ENCODE measurements around the gene SH3BGRL2. TPM values are rescaled to one million over a fixed set of nuclear protein-coding genes. Genes with fewer than 3 reads are reported as not detected.

Gene SH3BGRL2
- total and polyA plus RNA-seq, 2 of the 8 experiments (the other 6 are each of a cell fraction or from before 2014, with no cell fraction given) = 6.0 to 20.3 TPM

DNA sequence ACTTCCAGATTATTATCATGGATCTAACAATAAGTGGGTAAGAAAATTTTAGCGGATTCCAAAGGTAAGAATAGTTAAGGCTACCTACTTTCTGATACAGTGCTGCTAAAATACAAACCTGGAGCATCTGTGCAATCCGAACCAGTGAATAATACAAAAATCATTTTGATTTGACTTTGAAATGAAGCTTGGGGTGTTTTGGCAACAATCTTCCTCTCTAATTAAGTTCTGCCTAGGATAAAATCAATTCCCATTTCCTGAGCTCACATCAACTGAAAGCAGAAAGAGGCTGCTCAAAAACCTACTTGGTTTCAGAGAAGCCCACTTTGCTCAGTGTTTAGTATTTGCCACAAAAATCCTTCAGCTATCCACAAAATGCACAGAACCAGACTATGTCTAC, 18.7 kb upstream of the SH3BGRL2 start:
- FAIRE-seq (no peak), DNase-seq (ENCODE audit: low read depth in 1 of 2, low spot score in 2 of 2) (no peak)
- ChIA-PET CTCF (ENCODE audit: partially characterized antibody) (interaction anchor here (0.7 to 1.4 kb wide), 6 partner anchors 11 to 150 kb away, joined by 3 to 4 read pairs (median 3); no protein-coding TSS in a partner anchor), POLR2A (ENCODE audit: partially characterized antibody) (no interaction called here)
- no peaks in the 10 kb centered on the region for H3K36me3 ChIP-seq (ENCODE audit: control insufficient read depth in 2 of 4, insufficient read depth in 4 of 4, low read length in 3 of 4)
- H3K4me3 ChIP-seq (ENCODE audit: extremely low read depth in 1 of 4, insufficient read depth in 2 of 4, low read depth in 3 of 4, low read length in 4 of 4) = no peak overlapping the region
- H3K23me2 ChIP-seq (ENCODE audit: low read depth, low read length) = no peaks in the 10 kb centered on the region
- no peaks in the 10 kb centered on the region for H3K79me2 ChIP-seq (ENCODE audit: control insufficient read depth in 1 of 2, insufficient read depth in 2 of 2, low read length in 2 of 2)
- H4K91ac ChIP-seq (replicated peaks; ENCODE audit: insufficient read length, low read length) = no peak overlapping the region
- H3K4ac ChIP-seq (replicated peaks; ENCODE audit: insufficient read length, low read depth, low read length) = no peak overlapping the region
- TF ChIP-seq, protein P1, sequence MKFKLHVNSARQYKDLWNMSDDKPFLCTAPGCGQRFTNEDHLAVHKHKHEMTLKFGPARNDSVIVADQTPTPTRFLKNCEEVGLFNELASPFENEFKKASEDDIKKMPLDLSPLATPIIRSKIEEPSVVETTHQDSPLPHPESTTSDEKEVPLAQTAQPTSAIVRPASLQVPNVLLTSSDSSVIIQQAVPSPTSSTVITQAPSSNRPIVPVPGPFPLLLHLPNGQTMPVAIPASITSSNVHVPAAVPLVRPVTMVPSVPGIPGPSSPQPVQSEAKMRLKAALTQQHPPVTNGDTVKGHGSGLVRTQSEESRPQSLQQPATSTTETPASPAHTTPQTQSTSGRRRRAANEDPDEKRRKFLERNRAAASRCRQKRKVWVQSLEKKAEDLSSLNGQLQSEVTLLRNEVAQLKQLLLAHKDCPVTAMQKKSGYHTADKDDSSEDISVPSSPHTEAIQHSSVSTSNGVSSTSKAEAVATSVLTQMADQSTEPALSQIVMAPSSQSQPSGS (IDR thresholded peaks at IDR 0.05; ENCODE audit: low read length) = no peak
- TF ChIP-seq CHD1 (IDR thresholded peaks at IDR 0.05; ENCODE audit: low read depth, low read length) = no peak
- TF ChIP-seq NRF1 (IDR thresholded peaks at IDR 0.05; ENCODE audit: low read depth, low read length) = no peak
- no peak for TF ChIP-seq SP2 (IDR thresholded peaks at IDR 0.05; ENCODE audit: low read length)
- TF ChIP-seq SIRT6 (IDR thresholded peaks at IDR 0.05; ENCODE audit: low read length) = no peak
- TF ChIP-seq, protein P2, sequence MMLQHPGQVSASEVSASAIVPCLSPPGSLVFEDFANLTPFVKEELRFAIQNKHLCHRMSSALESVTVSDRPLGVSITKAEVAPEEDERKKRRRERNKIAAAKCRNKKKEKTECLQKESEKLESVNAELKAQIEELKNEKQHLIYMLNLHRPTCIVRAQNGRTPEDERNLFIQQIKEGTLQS (IDR thresholded peaks at IDR 0.05; ENCODE audit: insufficient read depth, low read depth, low read length) = no peak
- no peak for TF ChIP-seq SP1 (IDR thresholded peaks at IDR 0.05; ENCODE audit: low read depth, low read length)
- no peak for TF ChIP-seq ASH2L (IDR thresholded peaks at IDR 0.05; ENCODE audit: low read length)
- H2BK15ac ChIP-seq (ENCODE audit: low read length) = no peak overlapping the region
- H3K14ac ChIP-seq (ENCODE audit: insufficient read length) = no peak overlapping the region
- no peak overlapping the region for H4K8ac ChIP-seq (ENCODE audit: extremely low read depth, insufficient read depth, low read length)
- H2AFZ ChIP-seq (ENCODE audit: low read length) = no peak overlapping the region
- no peak overlapping the region for H2BK120ac ChIP-seq (replicated peaks; ENCODE audit: low read depth, low read length)
- no peaks in the 10 kb centered on the region for H3K9me3 ChIP-seq (ENCODE audit: insufficient read depth in 2 of 2, low read depth in 1 of 2, low read length in 1 of 2)
- no peak overlapping the region for H2BK20ac ChIP-seq (ENCODE audit: low read length)
- H3K4me1 ChIP-seq (replicated peaks in 1 of 4; ENCODE audit: control insufficient read depth in 3 of 4, insufficient read depth in 4 of 4, low read length in 3 of 4) = 0 out of 7 replicates have a peak, but pooled peaks cover 0 to 2% (median 0%) of the 10 kb centered on the region in 4 experiments
- H2BK12ac ChIP-seq (ENCODE audit: low read depth, low read length) = no peak overlapping the region
- H4K5ac ChIP-seq (ENCODE audit: insufficient read length, low read depth, low read length) = no peak overlapping the region
- H2AK5ac ChIP-seq (ENCODE audit: low read depth, low read length) = no peak overlapping the region
- H3K79me1 ChIP-seq (ENCODE audit: low read depth, low read length) = no peaks in the 10 kb centered on the region
- WGBS, 2 experiments (ENCODE audit: extremely low coverage in 1 of 2, insufficient coverage in 1 of 2, insufficient read length in 1 of 2, insufficient replicate concordance in 2 of 2, low coverage in 1 of 2, low lambda C conversion rate in 2 of 2, missing lambda C conversion rate in 1 of 2) = 81% methylated on average over 2 of the region's 2 CpGs; no CpG with 5 or more reads in 1 of the 2 experiments
- no peak overlapping the region for H3K23ac ChIP-seq (ENCODE audit: insufficient read length)
- no peak overlapping the region for H3K4me2 ChIP-seq (ENCODE audit: insufficient read depth in 1 of 2, low read depth in 2 of 2, low read length in 2 of 2)
- no peak overlapping the region for H2BK5ac ChIP-seq (ENCODE audit: low read depth, low read length)
- H3K56ac ChIP-seq (replicated peaks; ENCODE audit: insufficient read length, low read depth, low read length) = no peak overlapping the region
- H3K27ac ChIP-seq (ENCODE audit: low read depth, low read length) = no peak overlapping the region
- no peak overlapping the region for H3K18ac ChIP-seq (ENCODE audit: extremely low read depth, low read length)
- H3K27me3 ChIP-seq (replicated peaks in 1 of 4; ENCODE audit: control insufficient read depth in 3 of 4, extremely low read depth in 1 of 4, insufficient read depth in 3 of 4, low read length in 3 of 4) = no peaks in the 10 kb centered on the region
- H3K9ac ChIP-seq (replicated peaks in 1 of 4; ENCODE audit: extremely low read depth in 1 of 4, low read depth in 3 of 4, low read length in 3 of 4) = no peak overlapping the region
- no peaks in the 10 kb centered on the region for H4K20me1 ChIP-seq (replicated peaks in 1 of 2; ENCODE audit: control insufficient read depth in 1 of 2, insufficient read depth in 2 of 2, low read length in 2 of 2)

Measured in H1 (cell line).